EH (cell line): ENCODE measurements around the gene LLPH.
"Not testable (repeated sequence)": the region's sequence is repeated elsewhere in the genome, so short reads cannot be mapped to it uniquely, and the experiment has no call there.

Experiments used
- DNase-seq: peaks from one replicate; pipeline ENCODE4 v3.0.0-alpha.2; 2015; ENCODE audit warnings: low read depth

LLPH gene

DNA sequence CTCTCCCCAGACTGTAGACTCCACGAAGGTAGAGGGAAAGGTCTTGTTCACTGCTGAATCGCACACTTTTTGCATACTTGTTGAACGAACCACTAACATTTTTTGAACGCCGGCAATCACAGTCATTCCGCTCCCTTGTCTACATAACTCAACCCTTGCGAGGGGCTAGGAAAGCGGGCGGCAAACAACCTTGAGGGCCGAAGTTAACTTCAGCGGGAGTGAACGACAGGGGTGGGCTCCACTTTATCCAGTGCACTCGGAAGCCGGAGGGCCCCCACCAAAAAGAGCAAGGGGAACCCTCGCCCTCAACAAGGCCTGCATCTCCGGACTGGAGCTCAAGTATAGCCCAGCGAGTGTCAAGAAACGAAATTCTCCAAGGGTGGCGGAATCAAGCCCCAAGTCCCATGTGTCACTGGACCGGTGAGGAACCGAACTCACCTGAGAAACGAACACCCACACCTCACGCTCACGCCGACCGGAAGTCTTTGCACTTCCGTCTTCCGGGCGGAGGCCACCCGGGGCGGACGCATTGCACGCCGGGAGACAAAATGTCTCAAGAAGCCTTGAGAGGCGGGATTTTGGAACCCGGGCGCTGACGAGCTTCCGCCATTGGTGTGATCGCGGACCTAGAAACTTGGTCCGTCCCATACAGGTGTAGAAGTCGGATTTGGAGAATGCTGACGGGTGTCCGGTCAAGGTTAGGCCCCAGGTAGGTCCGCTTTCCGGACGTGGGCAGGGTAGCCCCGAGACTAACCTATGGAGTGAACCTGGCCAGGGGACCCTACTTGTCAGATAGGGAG lies at the start of gene LLPH:
TSS of gene LLPH (minus strand) at position 484 of the 800 bp plus-strand sequence. CDS start 1,644 bp downstream, outside the sequence.
- peak; percentile 88 for DNase-seq

DNA sequence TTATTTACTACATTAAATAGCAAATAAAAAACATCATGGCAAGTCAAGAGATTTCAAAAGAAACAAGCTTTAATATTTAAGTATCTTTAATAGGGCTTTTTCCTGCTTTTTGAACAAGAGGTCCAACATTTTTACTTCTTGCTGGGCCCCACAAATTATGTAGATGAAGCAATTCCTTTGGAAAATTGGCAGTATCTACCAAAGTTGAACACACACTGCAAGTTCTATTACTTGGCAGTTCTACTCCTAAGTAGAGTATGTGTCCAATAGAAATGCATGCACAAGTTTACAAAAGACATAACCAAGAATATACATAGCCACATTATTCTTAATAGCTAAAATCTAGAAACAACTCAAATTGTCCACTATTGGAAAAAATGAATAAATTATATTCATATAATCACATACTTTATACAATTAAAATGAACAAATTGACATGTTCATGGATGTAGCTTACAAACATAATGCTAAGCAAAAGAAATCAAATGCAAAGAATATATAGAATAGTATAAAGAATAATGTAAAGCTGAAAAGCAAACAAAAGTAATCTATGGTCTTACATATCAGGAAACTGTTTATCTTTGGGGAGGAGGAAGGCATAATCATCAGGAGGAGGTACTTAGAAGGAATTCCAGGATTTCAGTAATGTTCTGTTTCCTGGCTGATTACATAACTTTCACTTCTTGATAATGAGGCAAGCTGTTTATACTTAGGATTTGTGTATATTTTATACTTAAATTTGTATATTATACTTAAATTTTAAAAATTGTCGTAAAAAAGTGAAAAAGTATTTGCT lies 45.8 kb upstream of the LLPH start:
- DNase-seq: no peak

DNA sequence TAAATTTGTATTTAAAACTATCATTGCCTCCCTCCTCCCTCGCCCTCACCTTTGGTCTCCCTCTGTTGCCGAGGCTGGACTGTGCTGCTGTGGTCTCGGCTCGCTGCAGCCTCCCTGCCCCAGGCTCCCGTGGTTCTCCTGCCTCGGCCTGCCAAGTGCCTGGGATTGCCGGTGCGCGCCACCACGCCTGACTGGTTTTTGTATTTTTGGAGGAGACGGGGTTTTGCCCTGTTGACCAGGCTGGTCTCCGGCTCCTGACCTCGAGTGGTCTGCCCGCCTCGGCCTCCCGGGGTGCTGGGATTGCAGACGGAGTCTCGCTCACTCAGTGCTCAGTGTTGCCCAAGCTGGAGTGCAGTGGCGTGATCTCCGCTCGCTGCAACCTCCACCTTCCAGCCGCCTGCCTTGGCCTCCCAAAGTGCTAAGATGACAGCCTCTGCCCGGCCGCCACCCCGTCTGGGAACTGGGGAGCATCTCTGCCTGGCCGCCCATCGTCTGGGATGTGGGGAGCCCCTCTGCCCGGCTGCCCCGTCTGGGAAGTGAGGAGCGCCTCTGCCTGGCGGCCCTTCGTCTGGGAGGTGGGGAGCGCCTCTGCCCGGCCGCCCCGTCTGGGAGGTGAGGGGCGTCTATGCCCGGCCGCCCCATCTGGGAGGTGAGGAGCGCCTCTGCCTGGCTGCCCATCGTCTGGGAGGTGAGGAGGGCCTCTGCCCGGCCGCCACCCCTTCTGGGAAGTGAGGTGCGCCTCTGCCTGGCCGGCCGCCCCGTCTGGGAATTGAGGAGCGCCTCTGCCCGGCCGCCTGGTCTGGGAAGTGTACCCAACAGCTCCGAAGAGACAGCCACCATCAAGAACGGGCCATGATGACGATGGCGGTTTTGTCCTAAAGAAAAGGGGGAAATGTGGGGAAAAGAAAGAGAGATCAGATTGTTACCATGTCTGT lies 44.1 kb upstream of the LLPH start:
- DNase-seq: not testable (repeated sequence)

- no peak for DNase-seq
Observed at GRCh38 chr12:66170606-66171005, 40.1 kb upstream of the LLPH start.

DNA sequence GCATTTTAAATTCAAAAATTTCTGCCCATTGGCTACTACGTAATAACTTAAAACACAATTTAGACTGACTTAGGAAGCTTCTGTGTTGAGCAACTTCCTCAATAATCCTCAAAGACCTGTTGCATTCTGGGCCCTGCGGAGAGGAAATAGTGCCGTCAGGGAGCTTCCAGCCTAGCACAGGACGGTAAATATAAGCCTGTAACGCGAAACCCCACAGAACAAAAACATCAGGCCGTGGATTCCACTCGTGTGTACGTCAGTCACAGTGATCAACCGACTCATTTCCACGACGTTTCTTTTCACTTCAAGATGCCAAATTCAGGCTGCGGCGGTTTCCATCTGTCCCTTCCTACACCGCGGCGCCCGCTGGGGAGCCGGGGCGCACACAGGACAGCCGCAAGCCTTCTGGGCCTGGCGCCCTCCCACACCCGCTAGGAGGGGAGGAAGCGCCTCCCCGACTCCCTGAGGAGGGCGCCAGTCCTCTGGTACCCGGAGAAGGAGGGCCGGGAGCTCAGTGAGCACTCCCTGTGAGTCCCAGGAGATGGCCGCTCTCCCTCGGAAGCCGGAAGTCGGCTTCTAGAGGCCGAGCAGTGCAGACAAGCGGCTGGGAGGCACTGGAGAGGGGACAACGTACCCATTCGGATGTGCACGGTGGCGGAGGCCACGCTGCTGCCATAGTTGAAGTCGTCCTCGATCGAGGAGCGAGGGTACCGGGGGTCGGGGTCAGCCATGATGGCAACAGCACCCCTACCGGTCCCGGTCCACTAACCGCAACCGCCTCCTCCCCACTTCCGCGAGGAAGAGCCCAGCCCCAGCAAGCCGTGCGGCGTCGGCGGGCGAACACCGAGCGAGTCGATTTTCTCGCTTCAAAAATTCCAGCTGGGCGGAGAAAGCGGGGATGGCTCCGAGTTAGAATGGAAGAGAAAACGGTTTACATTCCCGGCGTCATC lies 38.9 kb upstream of the LLPH start, which contains the start of gene TMBIM4:
TSS of gene TMBIM4 (minus strand) at position 776 of the 950 bp plus-strand sequence. CDS start at position 731, 45 bp downstream.
- DNase-seq: peak; percentile 93

- DNase-seq: no peak
Observed at GRCh38 chr12:66168410-66168809, 37.9 kb upstream of the LLPH start.

DNA sequence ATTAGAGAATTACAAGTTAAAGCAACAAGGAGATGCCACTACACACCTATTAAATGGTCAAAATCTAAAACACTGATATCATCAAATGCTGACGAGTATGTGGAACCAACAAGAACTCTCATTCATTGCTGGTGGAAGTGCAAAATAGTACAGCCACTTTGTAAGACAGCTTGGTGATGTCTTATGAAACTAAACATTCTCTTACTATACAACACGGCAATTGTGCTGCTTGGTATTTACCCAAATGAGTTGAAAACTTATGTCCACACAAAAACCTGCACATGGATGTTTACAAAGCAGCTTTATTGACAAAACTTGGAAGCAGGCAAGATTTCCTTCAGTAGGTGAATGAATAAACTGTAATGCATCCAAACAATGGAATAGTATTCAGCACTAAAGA lies 36.0 kb upstream of the LLPH start:
- DNase-seq: no peak

DNA sequence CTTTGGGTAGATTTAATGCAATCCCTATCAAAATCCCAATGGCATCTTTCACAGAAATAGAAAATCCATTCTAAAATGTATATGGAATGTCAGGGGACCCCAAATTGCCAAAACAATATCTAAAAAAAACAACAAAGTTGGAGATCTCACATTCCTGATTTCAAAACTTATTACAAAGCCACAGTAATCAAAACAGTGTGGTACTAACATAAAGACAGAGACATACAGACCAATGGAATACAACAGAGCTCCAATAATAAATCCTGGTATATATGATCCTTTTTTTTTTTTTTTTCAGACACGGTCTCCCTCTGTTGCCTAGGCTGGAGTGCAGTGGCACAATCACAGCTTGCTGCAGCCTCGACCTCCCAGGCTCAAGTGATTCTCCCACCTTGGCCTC lies 34.6 kb upstream of the LLPH start:
- DNase-seq: no peak

DNA sequence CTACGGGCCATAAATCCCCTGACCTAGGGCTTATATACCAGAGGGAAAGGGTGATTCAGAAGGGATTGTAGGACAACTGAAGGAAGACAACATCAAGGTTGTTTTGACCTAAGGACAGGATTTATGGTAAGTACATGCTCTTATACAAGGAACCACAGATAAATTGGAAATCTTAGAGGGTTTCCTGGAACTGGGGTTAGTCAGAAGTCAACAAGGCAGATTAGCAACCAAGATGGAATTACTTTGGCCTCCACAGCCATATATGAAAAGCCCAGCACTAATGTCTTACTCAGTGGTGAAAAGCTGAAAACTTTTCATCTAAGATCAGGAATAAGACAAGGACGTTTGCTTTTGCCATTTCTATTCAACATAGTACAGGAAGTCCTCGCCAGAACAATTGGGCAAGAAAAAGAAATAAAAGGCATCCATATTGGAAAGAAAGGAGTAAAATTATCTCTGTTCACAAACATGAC lies 33.8 kb upstream of the LLPH start:
- DNase-seq: peak; percentile 36

GRCh38 chr12:66163289-66163688 lies 32.7 kb upstream of the LLPH start:
- no peak for DNase-seq

DNA sequence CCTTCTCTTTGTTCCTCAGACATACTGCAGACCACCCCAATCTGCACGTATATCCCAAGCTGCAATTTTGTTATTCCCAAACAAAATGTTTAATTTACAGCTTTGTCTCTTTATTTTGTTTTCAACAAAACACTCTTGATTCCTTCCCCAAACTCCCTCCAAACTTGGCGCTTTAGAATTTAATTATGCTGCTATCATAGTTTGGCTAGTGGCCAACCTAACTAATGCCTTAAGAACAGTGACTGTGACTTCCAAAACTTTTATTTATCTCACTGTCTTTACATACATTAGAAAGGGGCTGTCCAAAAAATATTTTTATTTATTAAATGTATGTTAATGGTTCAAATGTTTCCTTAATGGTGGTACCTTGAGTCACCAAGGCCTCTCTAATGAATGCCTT lies 32.2 kb upstream of the LLPH start:
- DNase-seq: no peak

- no peak for DNase-seq
Observed at GRCh38 chr12:66160704-66161103, 30.2 kb upstream of the LLPH start.

DNA sequence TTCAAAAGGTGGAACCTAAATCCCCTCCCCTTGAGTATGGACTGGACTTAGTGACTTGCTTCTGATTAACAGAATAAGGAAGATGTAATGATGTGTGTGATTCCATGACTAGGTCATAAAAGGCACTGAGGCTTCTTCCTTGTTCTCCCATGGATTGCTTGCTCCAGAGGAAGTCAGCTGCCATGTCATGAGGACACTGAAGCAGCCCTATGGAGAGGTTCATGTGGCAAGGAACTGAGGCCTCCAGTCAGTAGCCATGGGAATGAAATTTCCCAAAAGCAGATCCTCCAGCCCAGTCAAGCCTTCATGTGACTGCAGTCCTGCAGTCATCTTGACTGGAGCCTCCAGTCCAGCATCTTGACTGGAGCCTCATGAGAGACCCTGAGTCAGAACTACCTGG lies 28.6 kb upstream of the LLPH start:
- DNase-seq: no peak

- peak; percentile 19 for DNase-seq
Observed at GRCh38 chr12:66156654-66157053, 26.1 kb upstream of the LLPH start.

DNA sequence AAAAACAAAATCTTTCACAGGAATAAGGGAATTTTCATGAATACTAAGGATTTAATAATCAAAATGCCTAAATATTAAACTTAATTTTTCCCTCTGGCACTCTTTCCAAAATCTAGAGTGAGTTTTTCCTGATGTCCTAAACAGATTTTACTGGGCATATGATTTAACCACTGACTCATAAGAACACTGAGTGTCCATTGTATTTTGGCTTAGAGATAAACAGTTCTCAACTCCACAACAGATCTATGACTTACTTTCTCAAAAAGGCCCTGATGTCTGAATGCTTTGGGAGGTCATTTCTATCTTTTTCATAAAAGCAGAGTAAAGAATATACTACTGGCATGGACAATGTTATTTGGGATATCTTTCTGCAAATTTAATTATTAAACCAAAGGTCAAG lies 24.2 kb upstream of the LLPH start:
- DNase-seq: no peak

- DNase-seq: peak; percentile 46
Observed at GRCh38 chr12:66152732-66153131, 22.2 kb upstream of the LLPH start.

- no peak for DNase-seq
Observed at GRCh38 chr12:66149702-66150398, 19.3 kb upstream of the LLPH start.

DNA sequence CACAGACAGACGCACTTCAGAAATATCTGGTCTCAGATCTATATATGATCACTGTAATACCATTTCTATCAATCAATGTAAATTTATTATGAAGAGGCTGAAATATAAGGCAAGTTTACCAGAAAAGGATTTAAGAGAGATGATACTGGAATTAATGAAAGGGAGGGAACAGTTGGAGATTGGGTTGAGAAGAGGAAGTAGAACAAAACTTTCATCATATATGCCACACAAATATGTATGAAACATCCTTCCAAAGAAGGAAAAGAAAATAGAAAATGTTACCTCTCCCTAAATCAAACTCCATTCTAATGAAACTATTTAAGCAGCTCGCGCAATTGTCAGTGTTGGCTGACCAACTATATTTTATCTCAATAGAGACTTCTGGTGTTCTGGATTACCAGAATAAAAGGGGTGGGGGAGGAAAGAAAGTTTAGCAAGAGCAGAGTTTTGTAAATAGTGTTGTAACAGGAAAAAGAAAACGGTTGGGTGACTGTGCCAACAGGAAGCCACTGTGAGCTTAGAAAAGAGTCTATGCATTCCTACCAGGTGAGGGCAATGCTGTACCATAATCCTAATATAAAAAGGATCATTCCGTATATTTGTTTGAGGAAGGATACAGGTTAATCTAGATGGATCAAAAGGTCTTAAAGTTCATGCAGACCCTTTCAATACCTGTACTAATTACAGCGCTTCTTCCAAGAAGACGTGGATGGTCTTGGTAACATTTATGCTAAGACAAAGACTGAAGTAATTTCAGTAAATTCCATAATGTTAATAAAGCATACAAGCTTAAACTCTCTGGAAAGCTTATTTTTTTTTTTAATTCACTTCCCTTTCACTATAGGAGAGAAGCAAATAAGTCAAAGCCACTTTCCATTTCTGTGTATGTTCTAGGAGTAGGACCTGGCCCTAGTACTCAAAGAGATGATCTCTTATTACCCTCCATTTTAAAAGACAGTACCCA lies 14.5 kb upstream of the LLPH start:
- peak; percentile 77 for DNase-seq

GRCh38 chr12:66143868-66144267 lies 13.3 kb upstream of the LLPH start:
- no peak for DNase-seq
